Lower lobe of right lung (tissue), 2 donors: ENCODE results near the gene ZFTA. TPM values are rescaled to one million over a fixed set of nuclear protein-coding genes. Genes with fewer than 3 reads are reported as not detected.

Source experiments
- ATAC-seq, 2 donors: fragments of 200-7000 bp; cut with Tn5 transposase; one replicate each; pipeline ENCODE4 v1.9.1; 2020 to 2022; ENCODE audit warnings: mild to moderate bottlenecking in 2 of 2, moderate library complexity in 2 of 2
- DNase-seq: peaks from one replicate; pipeline ENCODE4 v3.0.0-alpha.2; 2020
- H3K27ac ChIP-seq: fragments of 200-600 bp; one replicate; pipeline ENCODE4 v1.8.0; 2022
- H3K27me3 ChIP-seq: fragments of 200-600 bp; one replicate; pipeline ENCODE4 v1.8.0; 2022; ENCODE audit warnings: low read depth
- H3K36me3 ChIP-seq: fragments of 200-600 bp; one replicate; pipeline ENCODE4 v1.8.0; 2022; ENCODE audit warnings: mild to moderate bottlenecking
- H3K4me1 ChIP-seq: fragments of 200-600 bp; one replicate; pipeline ENCODE4 v1.8.0; 2022
- H3K4me3 ChIP-seq: fragments of 200-600 bp; one replicate; pipeline ENCODE4 v1.8.0; 2022; ENCODE audit warnings: mild to moderate bottlenecking
- H3K9me3 ChIP-seq: fragments of 200-600 bp; one replicate; pipeline ENCODE4 v1.8.0; 2022
- intact Hi-C: fragments of 100-400 bp; cut with DNase I; formaldehyde crosslinking; loops from one replicate; pipeline ENCODE4 v1.11.0; 2022
- total RNA-seq: library from RNA; stranded (reverse); fragmentation: NEBNext Ultra II Directional; extraction: Animal tissue kit (Norgen Biotek cat#: 25700); gene quantifications from one replicate; pipeline ENCODE4 v1.2.1, GENCODE V29; 2021
- TF ChIP-seq, protein P1 (sequence below): fragments of 200-600 bp; IDR thresholded peaks from one replicate; pipeline ENCODE4 v1.8.0; 2022; ENCODE audit warnings: antibody characterized with exemption, mild to moderate bottlenecking
- donor health status: DM: no; HTN: yes; CAD: no; lungs with severe emphysema.

The ZFTA gene
- total RNA-seq, 1 donor from 2014 or later, result 9.3 TPM

DNA sequence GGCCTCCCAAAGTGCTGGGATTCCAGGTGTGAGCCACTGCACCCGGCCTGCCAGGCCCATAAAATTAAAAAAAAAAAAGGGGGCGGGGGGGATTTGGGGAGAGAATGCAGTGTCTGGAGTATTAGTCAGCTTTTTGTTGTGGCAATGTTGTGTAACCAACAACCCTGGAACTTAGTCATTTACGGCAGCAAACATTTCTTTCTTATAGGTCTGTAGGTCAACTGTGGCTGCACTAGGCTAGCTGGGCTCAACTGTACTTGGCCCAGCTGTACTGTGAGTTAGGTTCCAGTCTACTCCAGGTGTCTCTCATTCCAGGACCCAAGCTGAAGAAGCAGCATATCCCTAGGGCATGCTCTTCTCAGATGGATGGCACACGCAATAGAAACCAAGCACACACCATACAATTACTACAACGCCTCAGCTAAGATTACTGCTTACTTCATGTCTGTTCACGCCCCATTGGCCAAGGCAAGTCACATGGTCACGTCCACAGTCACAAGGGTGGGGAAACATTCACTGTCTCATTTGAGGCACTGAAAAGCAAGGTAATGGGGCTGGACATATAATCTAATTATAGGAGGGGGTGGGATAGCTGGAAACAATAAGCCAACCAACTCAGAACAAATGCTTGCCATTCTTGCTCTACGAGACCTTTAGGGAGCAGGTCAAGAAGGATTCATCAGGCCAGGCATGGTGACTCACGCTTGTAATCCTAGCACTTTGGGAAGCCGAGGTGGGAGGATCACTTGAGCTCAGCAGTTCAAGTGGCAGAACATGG is 34.3 kb upstream of the ZFTA start:
- no peaks in the 10 kb centered on the region for H3K9me3 ChIP-seq
- no peaks in the 10 kb centered on the region for H3K27me3 ChIP-seq
- H3K27ac ChIP-seq, result no peak overlapping the region
- H3K4me3 ChIP-seq, result no peak overlapping the region
- intact Hi-C loops, result no loop called here
- TF ChIP-seq, protein P1, sequence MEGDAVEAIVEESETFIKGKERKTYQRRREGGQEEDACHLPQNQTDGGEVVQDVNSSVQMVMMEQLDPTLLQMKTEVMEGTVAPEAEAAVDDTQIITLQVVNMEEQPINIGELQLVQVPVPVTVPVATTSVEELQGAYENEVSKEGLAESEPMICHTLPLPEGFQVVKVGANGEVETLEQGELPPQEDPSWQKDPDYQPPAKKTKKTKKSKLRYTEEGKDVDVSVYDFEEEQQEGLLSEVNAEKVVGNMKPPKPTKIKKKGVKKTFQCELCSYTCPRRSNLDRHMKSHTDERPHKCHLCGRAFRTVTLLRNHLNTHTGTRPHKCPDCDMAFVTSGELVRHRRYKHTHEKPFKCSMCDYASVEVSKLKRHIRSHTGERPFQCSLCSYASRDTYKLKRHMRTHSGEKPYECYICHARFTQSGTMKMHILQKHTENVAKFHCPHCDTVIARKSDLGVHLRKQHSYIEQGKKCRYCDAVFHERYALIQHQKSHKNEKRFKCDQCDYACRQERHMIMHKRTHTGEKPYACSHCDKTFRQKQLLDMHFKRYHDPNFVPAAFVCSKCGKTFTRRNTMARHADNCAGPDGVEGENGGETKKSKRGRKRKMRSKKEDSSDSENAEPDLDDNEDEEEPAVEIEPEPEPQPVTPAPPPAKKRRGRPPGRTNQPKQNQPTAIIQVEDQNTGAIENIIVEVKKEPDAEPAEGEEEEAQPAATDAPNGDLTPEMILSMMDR, result no peak
- ATAC-seq, result no peak
- no peaks in the 10 kb centered on the region for H3K36me3 ChIP-seq
- no peak for DNase-seq
- H3K4me1 ChIP-seq, result no peaks in the 10 kb centered on the region

DNA sequence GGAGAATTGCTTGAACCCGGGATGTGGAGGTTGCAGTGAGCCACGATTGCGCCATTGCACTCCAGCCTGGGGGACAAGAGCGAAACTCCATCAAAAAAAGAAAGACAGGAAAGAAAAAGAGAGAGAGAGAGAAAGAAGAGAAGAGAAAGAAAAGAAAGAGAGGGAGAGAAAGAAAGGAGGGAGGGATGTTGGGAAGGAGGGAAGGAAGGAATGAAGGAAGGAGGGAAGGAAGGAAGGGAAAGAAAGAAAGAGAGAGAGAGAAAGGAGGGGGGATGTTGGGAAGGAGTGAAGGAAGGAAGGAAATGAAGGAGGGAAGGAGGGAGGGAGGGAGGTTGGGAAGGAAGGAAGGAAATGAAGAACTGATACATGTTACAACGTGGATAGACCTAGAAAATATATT is 32.3 kb upstream of the ZFTA start:
- Histone ChIP-seq H3K27me3 (no peaks in the 10 kb centered on the region), H3K9me3 (no peaks in the 10 kb centered on the region), H3K27ac (no peak overlapping the region), H3K36me3 (no peaks in the 10 kb centered on the region), H3K4me3 (no peak overlapping the region), H3K4me1 (no peaks in the 10 kb centered on the region)
- no peak for ATAC-seq
- DNase-seq, result no peak
- TF ChIP-seq, protein P1, result no peak
- intact Hi-C loops, result no loop called here

DNA sequence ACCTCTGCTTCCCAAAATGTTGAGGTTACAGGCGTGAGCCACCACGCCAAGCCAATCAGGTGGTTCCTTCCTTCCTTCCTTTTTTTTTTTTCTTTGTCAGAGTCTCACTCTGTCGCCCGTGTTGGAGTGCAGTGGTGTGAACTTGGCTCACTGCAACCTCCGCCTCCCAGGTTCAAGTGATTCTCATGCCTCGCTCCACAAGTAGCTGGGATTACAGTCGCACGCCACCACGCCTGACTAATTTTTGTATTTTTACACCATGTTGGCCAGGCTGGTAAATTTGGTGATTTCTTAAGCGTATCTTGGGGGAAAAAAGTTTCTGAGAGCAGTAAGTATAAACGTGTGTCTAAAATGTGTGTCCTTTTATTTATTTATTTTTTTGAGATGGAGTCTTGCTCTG is 26.5 kb upstream of the ZFTA start:
- Histone ChIP-seq H3K27ac (no peak overlapping the region), H3K4me3 (no peak overlapping the region), H3K36me3 (no peaks in the 10 kb centered on the region), H3K9me3 (peaks cover 14% of the 10 kb centered on the region), H3K27me3 (no peaks in the 10 kb centered on the region), H3K4me1 (no peaks in the 10 kb centered on the region)
- no peak for ATAC-seq
- TF ChIP-seq, protein P1, result no peak
- intact Hi-C loops, result no loop called here
- DNase-seq, result no peak

DNA sequence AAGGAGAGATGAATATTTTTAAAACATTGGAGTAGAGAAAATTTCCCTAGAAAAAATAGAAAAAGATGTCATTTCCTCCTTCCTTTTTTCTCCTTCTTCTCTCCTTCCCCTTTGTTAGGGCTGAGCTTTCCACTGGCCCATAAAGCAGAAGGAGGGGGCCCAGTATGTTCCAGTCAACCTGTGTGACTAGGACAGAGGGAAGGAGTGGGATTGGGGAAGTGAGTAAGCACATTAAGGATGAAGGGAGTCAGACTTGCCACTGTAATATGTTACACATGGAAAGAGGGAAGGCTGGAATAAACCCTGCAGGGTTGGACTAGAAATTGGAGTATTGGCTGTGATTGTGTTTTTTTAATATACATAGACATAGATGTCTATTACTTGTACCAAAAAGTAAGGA is 24.6 kb upstream of the ZFTA start:
- intact Hi-C loops, result no loop called here
- Histone ChIP-seq H3K36me3 (no peaks in the 10 kb centered on the region), H3K27me3 (no peaks in the 10 kb centered on the region), H3K4me3 (no peak overlapping the region), H3K27ac (no peak overlapping the region), H3K4me1 (no peaks in the 10 kb centered on the region), H3K9me3 (peaks cover 14% of the 10 kb centered on the region)
- DNase-seq (no peak), ATAC-seq (peak; percentile 52 to 57)
- TF ChIP-seq, protein P1, result no peak

DNA sequence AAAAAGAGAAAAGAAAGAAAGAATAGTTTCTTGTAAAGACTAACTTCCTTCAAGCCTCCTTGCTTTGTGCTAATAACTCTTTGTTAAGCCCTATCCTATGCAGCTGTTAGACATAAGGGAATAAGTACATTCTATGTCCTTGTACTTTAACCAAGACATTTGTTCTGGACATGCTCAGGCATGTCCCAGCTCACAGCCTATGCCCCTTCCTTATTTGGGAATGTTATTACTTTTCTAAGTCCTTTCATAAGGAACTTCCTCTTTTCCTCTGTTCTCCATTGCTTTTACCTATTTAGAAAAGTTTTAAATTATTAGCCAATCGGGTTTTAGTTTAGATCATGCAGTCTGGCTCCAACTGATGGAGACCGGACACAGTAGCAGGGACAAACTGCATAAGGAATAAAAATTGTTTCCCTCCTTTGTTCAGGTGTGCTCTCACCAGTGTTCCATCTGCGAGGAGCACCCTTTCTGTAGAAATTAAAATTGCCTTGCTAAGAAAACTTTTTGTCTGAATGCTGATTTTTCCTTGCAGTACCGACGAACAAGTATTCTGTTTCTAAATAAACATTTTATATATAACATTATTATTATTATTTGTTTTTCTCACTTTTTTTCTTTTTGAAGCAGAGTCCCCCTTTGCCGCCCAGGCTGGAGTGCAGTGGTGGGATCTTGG is 23.1 kb upstream of the ZFTA start:
- Histone ChIP-seq H3K27me3 (no peaks in the 10 kb centered on the region), H3K4me1 (no peaks in the 10 kb centered on the region), H3K9me3 (peaks cover 14% of the 10 kb centered on the region), H3K4me3 (no peak overlapping the region), H3K27ac (no peak overlapping the region), H3K36me3 (no peaks in the 10 kb centered on the region)
- ATAC-seq, result no peak
- DNase-seq, result no peak
- TF ChIP-seq, protein P1, result no peak
- intact Hi-C loops, result no loop called here
